DMS 273 (cell line): ENCODE results near the gene MMRN2.

Source experiments
- DNase-seq: peaks from one replicate; lab custom pipeline; 2025; ENCODE audit not compliant: unreplicated experiment; lab: John Stamatoyannopoulos, UW

Gene MMRN2

DNA sequence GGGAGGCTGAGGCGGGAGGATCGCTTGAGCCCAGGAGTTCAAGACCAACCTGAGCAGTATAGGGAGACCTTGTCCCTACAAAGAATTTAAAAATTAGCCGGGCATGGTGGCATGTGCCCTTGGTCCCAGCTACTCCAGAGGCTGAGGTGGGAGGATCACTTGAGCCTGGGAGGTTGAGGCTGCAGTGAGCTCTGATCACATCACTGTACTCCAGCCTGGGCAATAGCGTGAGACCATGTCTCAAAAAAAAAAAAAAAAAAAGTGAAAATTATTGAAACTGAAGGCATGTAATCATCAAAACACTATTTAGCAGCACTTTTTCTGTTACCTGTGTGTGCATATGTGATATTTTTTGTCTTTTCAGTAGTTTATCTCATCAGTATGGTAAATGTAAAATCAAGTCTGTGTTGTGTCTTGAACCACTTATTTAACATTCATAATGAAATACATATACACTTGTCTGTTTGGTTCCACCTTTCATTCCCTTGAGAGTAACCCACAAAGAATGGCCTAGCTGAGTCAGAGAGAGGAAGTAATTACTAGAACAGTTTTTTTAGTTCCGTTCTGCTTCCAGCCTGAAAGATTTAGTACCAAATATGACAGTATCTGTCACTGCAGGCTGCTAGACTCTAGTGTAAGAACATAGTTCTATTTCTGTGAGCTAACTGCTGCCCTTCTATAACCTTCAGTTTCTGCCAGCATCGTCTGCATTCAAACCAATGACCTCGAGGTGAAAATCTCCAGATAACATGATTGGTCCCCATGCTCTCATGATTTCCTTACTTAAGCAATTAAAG, 68.6 kb downstream of the MMRN2 start:
- DNase-seq: no peak
